Dermis blood vessel endothelial cell (primary cell): Measurements from ENCODE around the gene ZNF462. TPM values are rescaled to one million over a fixed set of nuclear protein-coding genes. Genes with fewer than 3 reads are reported as not detected.

ENCODE experiments used
- DNase-seq: peaks from one replicate; pipeline ENCODE4 v3.0.0; 2010
- total RNA-seq: library from RNA; depleted of rRNA; stranded (reverse); fragments of >200 nt; gene quantifications from 2 replicates; pipeline ENCODE4 v1.2.3, GENCODE V29; 2014

The ZNF462 gene
- total RNA-seq, 1 donor from 2014 or later: 11.4 TPM

DNA sequence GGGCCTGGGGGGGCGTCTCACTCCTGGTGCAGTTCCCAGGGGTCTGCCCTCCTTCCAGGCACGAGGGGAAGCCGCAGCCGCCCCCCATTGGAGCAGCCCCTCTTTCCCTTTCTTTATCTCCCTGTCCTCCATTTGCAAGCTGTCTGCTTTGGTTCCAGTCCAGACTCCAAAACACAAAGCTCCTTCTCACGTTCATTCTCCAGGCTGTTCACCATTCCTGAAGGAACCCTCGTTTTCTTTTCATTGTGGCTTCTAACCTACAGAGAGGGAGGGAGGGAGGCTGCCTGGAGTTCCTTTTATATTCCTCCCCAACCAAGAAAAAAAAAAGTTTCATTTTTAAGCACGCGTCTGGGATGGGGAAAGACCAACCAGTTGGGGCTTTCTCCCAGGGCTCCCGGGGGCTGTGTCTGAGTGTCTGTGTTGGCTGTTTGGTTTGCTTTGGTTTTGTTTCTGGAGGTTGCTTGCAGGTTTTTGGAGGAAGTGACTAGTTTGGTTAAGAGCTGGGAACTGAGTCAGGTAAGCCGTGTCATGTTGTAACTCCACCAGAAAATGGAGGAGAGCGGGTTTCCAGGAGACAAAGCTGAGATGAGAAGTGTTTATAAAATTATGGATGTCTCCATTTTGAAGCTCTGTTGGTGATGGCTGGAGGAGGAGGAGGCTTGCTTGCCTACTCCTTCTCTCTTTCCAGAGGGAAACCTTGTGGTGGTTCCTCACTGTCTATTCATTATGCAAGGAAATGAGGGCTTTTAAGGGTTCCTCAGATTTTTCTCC is 1.6 kb downstream of the ZNF462 start:
- peak; percentile 44 for DNase-seq

DNA sequence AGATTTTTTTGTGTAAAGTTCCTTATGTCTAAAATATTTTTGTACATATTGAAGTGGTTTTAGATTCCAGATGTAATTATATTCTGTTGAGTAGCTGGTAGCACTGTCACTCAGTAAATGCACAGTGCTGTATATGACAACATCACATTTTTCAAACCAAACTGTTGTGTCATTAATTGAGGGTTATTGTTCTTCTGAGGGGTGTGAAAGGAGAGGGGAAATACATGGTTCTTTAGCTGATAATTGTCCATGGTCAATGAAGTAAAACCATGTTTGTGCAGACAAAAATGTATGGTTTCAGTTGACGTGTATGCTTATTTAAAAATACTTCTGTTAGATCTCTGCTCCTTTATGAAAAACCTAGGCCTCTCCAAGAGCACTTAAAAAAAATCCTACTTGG is 3.3 kb downstream of the ZNF462 start:
- DNase-seq: no peak

DNA sequence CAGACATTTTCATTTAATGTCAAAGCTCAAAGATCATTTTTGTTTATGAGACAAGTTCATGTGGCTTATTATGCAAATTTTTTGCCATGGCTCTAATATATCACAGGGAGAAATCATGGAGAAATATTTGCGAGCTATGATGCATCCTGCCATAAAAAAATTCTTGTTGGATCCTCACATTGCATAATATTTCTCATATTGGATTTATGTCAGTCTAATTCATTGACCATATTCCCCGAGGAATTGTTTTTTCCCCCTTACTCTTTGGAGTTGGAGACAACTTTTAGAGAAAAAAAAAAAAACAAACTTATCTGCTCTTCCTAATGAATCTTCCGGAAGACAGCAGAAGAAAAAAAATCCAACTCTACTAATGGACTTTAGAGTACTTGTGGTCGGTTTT is 4.3 kb downstream of the ZNF462 start:
- DNase-seq: no peak

DNA sequence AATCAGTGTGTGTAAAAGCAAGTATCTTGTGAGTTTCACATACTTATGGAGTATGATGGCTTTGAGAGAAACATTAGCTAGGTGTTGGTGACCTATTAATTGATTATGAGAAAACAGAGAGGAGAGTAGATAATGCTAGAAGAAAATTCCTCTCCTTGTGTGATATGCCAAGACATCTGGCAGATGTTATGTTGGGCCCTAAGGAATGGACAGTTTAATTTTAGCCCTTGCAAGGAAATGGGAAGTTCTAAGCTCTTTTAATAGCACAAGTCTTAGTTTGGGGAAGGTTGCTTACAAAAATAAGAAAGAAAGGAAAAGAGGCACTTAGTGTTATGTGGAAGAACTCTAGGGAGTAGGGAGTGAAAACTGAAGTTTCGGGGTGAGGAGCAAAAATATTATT is 5.1 kb downstream of the ZNF462 start:
- DNase-seq: no peak

DNA sequence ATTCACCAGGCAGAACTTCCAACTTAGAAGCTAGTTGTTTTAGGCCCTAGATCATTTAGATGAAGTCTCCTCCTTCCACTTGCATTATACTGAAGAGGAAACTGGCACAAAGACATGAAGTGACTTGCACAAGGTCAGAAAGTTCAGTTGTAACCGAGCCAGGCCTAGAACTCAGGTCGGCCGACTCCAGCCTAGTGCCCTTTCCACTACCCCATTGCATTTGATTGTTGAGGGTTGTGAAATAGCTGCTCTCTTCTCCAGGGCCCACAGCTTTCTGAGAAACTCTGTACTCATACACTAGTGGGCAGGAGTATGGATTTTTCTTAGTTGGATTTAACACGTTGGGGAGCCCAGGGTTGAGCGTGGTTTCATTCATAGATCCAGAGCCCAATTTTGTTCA is 5.6 kb downstream of the ZNF462 start:
- peak; percentile 26 for DNase-seq

DNA sequence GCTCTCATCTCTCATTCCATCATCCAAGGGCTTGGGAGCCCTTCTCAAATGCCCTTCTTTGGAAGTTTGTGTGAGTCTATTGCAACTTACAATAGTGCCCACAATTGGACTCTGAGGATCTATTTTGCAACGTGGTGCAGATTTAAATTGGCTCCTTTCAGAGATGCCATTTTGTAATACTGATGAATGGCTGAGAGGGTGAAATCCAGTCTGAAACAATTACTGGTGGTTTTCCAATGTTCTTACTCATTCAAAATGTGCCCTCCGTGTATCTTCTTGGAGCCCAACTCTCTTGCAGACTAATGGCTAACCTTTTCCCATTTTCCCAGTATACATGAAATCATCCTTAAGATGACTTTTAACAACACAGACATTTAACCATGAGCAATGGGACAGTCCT is 6.1 kb downstream of the ZNF462 start:
- no peak for DNase-seq

DNA sequence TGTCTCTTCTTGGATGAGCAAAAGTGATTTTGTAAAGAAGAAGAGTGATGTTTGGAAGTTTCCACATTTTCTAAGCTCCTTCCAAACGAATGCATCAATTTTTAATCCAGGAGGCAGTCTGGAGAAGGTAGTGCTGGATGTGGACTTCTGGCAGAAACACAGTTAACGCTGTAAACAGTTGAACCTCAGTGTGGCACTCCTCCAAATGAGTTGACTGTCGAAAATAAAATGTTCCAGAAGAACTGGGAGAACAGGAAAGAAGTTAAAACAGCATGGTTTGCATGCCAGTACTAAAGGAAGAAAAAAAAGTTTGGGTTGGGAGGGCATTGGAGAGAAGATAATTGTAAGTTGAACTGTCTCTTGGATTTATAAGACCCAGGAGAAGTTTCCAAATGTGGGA is 6.5 kb downstream of the ZNF462 start:
- peak; percentile 44 for DNase-seq

DNA sequence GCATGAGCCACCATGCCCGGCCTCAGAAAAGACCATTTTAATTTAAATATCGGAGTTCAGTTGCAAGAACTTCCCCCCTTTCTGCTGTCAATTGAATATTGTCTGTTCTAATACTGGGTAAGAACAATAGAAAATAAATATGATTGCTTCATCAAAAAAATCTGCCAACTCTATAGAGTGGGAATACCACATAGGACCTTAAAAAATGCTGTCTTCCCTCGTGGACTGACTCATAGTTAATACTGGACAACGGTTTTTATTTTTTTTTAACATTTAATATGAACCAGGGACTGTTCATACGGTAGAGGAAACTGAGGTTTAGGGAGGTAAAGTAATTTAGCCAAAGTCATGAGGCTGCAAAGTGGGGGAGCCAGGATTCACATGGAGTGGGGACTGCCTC is 9.7 kb downstream of the ZNF462 start:
- no peak for DNase-seq

DNA sequence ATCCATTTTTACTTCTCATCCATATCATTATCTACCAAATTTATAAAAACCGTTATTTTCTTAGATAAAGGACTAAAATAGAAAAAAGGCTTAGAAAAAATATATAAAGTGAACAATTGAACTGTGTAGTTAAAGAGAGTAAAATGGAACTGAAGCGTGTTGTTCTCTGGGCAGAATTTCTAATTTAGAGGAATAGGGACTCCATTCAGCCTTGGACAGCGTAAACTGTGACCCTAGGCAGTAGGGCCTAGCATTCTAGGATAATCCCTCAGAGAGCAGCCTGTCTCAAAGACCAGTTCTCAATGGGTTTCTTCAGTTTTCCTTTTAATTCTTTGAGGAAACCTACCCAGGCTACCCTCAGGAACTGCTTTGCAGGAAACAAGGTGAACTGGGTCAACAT is 11.1 kb downstream of the ZNF462 start:
- DNase-seq: peak; percentile 36

DNA sequence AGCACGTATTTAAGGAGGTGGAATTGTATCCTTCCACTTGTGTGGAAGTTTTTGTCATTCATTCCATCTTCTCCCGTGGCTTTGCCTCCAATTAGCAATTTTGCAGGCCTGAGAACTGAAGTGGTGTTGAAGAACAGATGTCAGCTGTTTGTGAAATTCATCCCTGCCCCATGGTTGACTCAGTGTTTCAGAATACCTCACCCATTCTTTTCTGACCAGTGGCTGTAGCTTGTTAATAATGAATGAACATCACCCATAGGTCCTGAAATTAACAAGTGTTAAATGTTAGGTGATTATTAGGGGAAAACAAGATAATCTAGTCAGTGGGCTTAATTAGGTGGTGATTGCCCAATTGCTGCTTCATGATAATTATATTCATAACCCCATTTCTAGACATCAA is 11.7 kb downstream of the ZNF462 start:
- DNase-seq: no peak

DNA sequence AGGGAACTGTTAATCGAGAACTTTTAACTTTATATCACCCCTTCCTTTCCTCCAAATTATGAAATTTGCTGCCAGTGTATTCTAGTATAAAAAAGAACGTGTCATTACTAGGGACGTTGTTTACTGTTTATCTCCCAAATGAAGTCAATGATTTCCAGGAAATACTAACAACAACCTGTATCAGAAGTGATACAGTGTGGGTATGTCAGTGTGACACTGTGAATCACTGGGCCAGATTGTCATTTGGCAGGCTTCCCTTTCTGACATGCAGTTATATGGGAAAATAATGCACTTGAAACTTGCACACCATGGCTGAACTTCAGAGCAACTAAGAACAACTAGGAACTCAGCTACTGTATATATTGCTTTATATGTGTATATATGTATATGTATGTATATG is 12.6 kb downstream of the ZNF462 start:
- peak; percentile 21 for DNase-seq

DNA sequence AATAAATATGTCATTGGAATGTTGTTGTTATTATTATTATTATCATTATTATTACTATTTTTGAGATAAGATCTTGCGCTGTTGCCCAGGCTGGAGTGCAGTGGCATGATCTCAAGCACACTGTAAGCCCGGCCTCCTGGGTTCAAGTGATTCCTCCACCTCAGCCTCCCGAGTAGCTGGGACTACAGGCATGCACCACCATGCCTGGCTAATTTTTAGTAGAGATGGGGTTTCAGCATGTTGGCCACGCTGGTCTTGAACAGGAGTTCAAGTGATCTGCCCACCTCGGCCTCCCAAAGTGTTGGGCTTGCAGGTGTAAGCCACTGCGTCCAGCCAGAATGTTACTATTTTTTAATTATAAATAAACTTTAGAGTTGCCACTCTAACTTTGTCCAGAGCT is 14.4 kb downstream of the ZNF462 start:
- DNase-seq: no peak

DNA sequence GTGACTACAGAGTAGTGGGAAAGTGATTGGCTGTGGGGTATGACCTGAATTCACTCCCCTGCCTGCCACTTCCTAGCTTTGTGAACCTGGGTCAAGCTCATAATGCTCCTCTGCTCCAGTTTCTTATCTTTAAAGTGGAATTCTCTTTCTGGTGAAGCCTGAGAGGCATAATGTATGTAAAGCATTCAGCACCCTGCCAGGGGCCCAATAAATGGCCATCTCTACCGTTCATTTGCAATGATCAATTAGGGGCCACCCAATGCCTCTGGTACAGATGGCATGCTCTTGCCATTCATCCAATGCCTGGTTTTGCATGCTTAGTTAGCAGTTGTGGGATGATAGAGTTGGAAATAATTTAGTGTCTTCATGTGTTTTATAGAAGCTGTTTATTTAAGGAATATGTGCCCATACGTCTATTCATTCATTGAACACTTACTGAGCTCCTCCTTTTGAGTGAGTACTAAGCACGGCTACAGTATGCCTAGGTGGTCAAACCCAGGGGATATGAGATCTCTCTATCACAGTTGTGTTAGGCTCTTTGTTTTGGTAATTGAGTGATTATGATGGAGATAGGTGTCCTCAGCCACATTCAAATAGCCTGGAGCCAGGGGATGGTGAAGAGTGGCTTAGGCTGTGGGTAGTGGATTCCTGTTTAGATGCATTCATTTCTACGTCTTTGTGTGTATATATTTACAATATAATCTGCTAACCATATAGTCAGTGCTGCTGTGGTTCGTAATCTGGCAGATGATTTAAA is 15.3 kb downstream of the ZNF462 start:
- DNase-seq: no peak

DNA sequence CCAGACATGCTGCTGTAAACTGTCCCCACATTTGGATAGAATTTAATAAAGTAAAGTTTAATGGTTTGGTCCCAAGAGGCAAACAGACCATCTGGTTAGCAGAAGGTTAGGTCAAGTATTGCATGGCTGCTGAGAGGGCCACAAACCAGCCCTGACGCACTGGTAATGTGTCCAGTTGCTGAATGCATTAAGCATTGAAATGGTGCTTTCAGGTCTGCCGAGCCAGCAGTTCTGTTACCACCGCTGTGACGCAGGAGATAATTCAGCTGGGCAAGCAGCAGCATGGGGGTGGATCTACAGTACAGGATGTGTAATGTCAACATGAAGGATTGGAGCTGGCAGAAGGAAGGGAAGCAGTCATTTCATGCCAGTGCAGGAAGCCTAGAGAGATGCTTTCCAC is 16.0 kb downstream of the ZNF462 start:
- peak; percentile 88 for DNase-seq

DNA sequence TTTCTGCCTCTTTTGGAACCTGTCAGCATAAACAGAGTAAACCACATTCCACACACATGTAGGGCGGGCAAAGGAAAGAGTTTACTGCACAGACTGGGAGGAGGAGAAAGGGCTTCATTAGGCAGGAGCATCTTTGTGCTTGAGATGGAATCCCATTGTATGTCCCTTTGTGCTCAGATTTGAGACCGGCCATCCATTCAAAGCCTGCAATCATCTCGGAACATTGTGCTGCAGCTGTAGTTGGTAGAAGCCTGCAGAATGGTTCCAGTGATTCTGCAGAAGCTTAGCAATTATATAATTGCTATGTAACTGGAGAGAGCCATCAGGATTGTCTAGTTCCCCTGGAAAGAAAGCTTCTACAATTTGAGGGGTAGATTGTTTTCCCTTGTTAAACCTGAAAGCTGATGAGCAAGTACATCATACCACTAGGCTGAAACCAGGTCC is 16.5 kb downstream of the ZNF462 start:
- peak; percentile 10 for DNase-seq

DNA sequence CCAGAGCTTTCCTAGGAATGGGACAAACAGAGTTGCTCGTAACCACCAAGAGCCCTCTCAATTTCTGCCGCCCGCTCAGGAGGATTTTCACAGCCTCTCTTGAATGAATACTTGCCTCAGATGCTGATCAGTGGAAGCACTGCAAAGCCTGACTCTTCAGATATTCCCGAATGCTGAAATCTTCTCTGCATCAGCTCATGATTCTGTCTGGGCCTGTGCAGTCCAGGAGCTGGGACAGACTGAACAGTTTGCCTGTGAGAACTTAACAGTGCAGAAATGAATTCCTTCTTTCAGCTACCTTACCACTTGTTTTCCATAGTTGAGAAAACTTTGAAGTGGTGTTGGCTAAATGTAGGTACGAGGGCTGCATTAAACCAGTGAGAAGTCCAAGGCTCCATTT is 17.1 kb downstream of the ZNF462 start:
- DNase-seq: no peak

DNA sequence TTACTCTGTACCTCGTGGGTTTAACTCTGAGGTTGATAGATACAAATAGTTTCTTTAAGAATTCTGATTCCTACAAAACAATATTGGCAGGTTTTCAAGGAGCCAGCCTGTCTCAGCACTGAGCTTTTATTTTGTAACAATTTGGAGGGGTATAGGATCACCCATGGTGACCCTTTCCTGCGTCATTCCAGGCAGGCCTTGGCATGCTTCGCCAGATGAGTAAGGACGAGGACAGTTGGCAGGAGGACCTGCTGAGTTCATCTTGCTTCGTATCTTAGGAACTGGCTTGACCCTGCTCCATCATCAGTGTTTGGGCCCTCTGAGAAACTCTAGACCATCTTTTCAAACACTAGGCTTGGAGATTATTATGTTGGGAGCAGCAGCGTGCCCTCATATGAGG is 17.9 kb downstream of the ZNF462 start:
- no peak for DNase-seq

DNA sequence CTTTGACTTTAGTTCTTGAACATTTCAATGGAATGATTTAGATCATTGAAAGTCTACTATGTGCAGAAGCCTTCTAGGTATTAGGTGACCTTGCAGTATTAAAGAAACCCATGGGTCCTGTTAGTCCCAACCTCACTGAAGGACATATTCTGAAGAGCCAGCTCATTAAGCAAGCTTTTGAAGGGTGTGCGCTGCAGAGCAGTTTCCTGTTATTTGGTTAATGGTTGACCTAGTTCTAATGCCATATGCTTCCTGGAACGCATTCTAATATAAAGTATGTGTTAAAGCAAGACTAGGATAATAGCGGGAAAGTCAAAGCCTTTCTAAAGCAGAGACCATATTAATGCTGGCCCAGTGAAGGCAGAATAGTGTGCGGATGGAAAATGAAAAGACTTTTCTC is 20.1 kb downstream of the ZNF462 start:
- DNase-seq: peak; percentile 72

DNA sequence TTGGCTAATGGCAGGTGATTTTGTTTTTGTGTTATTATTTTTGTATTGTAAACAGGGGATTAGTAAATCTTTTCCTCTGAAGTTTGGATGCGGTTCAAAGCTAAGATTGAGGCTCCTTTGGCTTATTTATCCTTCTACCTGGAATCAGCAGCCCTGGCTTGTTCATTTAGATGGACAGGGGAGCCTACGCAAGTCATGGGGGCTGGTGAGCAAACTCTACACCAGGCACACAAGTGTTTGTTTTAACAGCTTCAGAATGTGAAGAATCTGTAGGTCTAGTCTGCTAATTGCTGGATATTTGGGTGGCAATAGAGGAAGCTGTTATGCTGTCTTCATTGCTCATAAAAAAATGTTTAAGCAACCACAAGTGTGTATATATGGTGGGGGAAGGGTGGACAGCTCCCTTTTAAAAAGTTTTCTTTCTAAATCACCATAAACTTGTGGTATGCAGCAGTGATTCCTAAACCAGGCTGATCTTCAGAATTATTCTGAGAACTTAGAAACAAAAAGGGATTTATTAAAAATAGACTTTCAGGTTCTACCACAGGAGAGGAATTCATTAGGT is 20.7 kb downstream of the ZNF462 start:
- no peak for DNase-seq

DNA sequence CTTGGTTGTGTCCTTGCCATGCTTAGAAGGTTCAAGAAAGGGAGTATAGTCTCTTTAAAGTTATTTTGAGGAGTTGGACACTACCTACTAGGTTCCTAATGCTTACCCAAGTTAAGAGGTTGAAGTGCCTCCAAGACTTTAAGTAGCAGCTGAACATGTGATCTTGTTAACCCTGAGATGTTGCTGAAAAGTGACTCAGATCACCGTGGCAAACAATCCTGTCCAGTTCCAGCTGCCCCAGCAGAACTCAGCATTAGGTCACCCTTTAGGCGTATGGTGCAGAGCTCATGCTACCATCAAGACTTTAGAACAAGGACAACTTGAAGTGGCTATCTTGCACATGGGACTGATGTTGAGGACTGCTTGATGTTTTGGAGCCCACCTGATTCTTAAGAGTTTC is 22.5 kb downstream of the ZNF462 start:
- DNase-seq: peak; percentile 16

DNA sequence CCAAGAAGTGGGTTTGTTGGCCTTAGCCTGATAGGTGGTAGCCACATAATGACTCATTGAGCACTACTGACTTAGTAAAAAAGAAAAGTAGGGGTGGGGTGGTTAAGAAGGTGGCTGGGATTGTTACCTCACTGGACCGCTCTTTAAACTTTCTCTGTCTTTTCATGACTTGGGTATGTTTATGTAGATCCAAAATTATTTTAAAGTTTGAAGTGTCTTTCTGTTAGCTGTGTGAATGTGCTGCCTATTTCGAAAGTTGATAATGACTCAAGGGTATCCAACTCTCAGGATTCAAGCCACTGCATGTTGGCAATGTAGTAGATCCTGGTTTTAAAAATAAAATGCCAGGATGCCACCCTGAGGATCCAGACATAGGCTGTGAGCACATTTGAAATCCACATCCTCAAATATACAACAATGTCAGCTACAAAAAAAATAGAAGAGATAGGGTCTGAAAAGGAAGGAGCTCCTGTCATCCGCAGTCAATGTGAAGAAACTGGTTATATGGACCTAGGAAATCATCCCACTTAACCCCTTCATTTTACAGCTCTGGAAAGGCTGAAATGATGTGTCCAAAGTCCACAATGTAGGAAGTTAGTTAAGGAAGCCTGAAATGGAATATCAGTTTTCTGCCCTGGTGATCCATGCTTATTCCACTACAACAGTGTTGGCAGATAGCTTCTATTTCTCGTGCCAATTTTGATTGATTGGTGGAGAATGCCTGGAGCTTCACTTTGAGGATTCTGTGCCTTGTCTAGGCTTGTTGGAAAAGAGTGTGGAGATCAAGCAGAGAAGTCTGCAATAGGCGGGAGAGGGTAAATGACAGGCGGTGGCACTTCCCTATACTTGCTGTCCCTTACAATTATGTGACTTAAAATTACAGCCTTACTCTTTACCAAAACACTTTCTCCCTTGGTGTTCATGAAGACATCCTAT is 23.4 kb downstream of the ZNF462 start:
- DNase-seq: no peak

DNA sequence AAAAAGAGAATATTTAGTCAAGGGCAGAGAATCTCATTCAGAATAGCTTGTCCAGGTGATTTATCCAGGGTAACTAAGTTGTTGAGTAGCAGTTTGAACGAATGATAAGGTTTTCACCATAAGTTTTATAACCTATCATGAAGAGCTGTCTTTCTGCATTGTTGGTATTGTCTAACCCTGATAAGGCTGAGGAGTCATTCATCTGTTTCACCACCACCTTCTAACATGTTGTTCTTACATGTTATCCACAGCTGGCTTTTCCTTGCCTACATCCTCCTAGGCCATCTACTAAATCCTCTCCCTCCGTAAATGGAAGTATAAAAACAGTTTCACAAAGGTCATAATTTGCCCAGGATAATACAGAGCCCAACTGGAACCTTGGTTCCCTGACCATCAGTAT is 24.1 kb downstream of the ZNF462 start:
- DNase-seq: no peak

DNA sequence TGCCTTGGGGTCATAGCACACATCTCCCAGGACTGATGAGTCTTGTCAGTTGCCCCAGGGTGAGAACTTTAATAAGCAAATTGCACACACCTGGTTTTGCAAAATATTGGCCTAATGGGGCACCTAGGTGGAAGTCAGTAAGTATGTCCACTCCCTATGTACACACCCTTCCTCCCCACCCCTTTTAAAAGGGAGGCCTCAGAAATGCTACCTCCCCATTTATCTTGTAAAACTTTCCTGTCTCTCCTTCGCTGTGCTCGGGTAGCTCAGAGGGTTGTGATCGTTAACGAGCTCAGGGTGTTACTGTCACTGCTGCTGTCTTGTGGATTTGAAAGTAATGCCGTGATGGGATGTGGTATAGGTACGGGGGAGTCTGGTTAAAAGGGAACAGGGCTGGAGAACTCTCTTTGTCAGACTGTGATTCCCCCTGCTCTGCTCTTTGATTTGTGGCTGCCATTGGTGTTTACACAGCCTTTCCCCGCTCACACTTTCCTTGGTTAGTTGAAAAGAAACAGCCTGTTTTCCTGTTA is 26.2 kb downstream of the ZNF462 start:
- DNase-seq: no peak
